ENCODE data around the gene CKB. TPM values are rescaled to one million over a fixed set of nuclear protein-coding genes. Genes with fewer than 3 reads are reported as not detected.

Gene CKB
- polyA plus RNA-seq, 2 of the 4 experiments (the other 2 are of a cell fraction) = 52.3 to 79.8 TPM

GRCh38 chr14:103480595-103480994, 42.0 kb downstream of the CKB start:
- FAIRE-seq (no peak), DNase-seq (ENCODE audit: low read depth in 1 of 2, low spot score in 1 of 2) (no peak), ATAC-seq (no peak)
- TF ChIP-seq ZC3H11A (IDR thresholded peaks at IDR 0.05) = no peak
- TF ChIP-seq GATA3 (IDR thresholded peaks at IDR 0.05; ENCODE audit: borderline replicate concordance) = no peak
- TF ChIP-seq, protein P1, sequence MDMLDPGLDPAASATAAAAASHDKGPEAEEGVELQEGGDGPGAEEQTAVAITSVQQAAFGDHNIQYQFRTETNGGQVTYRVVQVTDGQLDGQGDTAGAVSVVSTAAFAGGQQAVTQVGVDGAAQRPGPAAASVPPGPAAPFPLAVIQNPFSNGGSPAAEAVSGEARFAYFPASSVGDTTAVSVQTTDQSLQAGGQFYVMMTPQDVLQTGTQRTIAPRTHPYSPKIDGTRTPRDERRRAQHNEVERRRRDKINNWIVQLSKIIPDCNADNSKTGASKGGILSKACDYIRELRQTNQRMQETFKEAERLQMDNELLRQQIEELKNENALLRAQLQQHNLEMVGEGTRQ (IDR thresholded peaks at IDR 0.05) = no peak
- no peak for TF ChIP-seq CHD2 (IDR thresholded peaks at IDR 0.05; ENCODE audit: low read length, partially characterized antibody)
- TF ChIP-seq MAZ (IDR thresholded peaks at IDR 0.05; ENCODE audit: borderline replicate concordance, low read depth, low read length) = no peak
- TF ChIP-seq HOXB5 (CRISPR knock-in tag; IDR thresholded peaks at IDR 0.05) = no peak
- no peak for TF ChIP-seq KDM5A (IDR thresholded peaks at IDR 0.05)
- TF ChIP-seq TP53 (CRISPR knock-in tag; IDR thresholded peaks at IDR 0.05) = no peak
- TF ChIP-seq, protein P2, sequence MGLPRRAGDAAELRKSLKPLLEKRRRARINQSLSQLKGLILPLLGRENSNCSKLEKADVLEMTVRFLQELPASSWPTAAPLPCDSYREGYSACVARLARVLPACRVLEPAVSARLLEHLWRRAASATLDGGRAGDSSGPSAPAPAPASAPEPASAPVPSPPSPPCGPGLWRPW (IDR thresholded peaks at IDR 0.05) = no peak
- no peak for TF ChIP-seq JUN (IDR thresholded peaks at IDR 0.05)
- no peak for TF ChIP-seq EP300 (IDR thresholded peaks at IDR 0.05)
- Histone ChIP-seq H3K27ac (no peak overlapping the region), H3K4me1 (no peaks in the 10 kb centered on the region), H3K4me2 (no peak overlapping the region), H3K4me3 (no peak overlapping the region), H3K9me3 (no peaks in the 10 kb centered on the region)
- WGBS (ENCODE audit: missing lambda C conversion rate) = 94% methylated on average over 3 of the region's 3 CpGs
- CTCF ChIA-PET = interaction anchor here (0.8 to 1.9 kb wide), 2 partner anchors 9 to 87 kb away, joined by 3 to 7 read pairs; no protein-coding TSS in a partner anchor
- POLR2A ChIA-PET = no interaction called here

- Histone ChIP-seq H3K4me1 (no peaks in the 10 kb centered on the region), H3K4me3 (no peak overlapping the region), H3K4me2 (no peak overlapping the region), H3K9me3 (no peaks in the 10 kb centered on the region), H3K27ac (no peak overlapping the region)
- DNase-seq (ENCODE audit: low read depth in 1 of 2, low spot score in 1 of 2) (no peak), FAIRE-seq (no peak), ATAC-seq (no peak)
- WGBS (ENCODE audit: missing lambda C conversion rate) = 83% methylated on average over 5 of the region's 5 CpGs
- ChIA-PET POLR2A (no interaction called here), CTCF (interaction anchor here (1.2 to 2.1 kb wide), 3 partner anchors 11 to 73 kb away, joined by 3 to 6 read pairs (median 3); no protein-coding TSS in a partner anchor)
- TF ChIP-seq CBX2 (IDR thresholded peaks at IDR 0.05; ENCODE audit: borderline replicate concordance, low read depth) = no peak
- TF ChIP-seq FOSL2 (IDR thresholded peaks at IDR 0.05) = no peak
- no peak for TF ChIP-seq FOSL2 (CRISPR knock-in tag; IDR thresholded peaks at IDR 0.05)
- no peak for TF ChIP-seq CBX8 (IDR thresholded peaks at IDR 0.05)
- no peak for TF ChIP-seq FOXS1 (CRISPR knock-in tag; IDR thresholded peaks at IDR 0.05)
- no peak for TF ChIP-seq POLR2A (IDR thresholded peaks at IDR 0.05; ENCODE audit: low read length)
- TF ChIP-seq KDM1A (IDR thresholded peaks at IDR 0.05; ENCODE audit: low read depth) = no peak
- no peak for TF ChIP-seq MAFK (IDR thresholded peaks at IDR 0.05; ENCODE audit: partially characterized antibody)
- no peak for TF ChIP-seq EHMT2 (IDR thresholded peaks at IDR 0.05; ENCODE audit: low read depth)
- TF ChIP-seq, protein P2 (IDR thresholded peaks at IDR 0.05) = no peak
- TF ChIP-seq, protein P3, sequence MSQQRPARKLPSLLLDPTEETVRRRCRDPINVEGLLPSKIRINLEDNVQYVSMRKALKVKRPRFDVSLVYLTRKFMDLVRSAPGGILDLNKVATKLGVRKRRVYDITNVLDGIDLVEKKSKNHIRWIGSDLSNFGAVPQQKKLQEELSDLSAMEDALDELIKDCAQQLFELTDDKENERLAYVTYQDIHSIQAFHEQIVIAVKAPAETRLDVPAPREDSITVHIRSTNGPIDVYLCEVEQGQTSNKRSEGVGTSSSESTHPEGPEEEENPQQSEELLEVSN (IDR thresholded peaks at IDR 0.05; ENCODE audit: borderline replicate concordance, low read depth) = no peak
- no peak for TF ChIP-seq CEBPB (IDR thresholded peaks at IDR 0.05)
- no peak for TF ChIP-seq RFX5 (IDR thresholded peaks at IDR 0.05)
- TF ChIP-seq RCOR1 (IDR thresholded peaks at IDR 0.05; ENCODE audit: low read depth, low read length) = no peak
- TF ChIP-seq MAZ (IDR thresholded peaks at IDR 0.05; ENCODE audit: borderline replicate concordance, low read depth, low read length) = no peak
- TF ChIP-seq SREBF2 (IDR thresholded peaks at IDR 0.05) = no peak
- TF ChIP-seq ZFP36 (IDR thresholded peaks at IDR 0.05; ENCODE audit: borderline replicate concordance, partially characterized antibody) = no peak
- TF ChIP-seq, protein P4, sequence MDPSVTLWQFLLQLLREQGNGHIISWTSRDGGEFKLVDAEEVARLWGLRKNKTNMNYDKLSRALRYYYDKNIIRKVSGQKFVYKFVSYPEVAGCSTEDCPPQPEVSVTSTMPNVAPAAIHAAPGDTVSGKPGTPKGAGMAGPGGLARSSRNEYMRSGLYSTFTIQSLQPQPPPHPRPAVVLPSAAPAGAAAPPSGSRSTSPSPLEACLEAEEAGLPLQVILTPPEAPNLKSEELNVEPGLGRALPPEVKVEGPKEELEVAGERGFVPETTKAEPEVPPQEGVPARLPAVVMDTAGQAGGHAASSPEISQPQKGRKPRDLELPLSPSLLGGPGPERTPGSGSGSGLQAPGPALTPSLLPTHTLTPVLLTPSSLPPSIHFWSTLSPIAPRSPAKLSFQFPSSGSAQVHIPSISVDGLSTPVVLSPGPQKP (IDR thresholded peaks at IDR 0.05; ENCODE audit: low read depth, low read length) = no peak
Observed at GRCh38 chr14:103476631-103477030, 46.0 kb downstream of the CKB start.

All from A549 (cell line).